Pulmonary artery endothelial cell (primary cell): ENCODE measurements around the gene SERBP1. TPM values are rescaled to one million over a fixed set of nuclear protein-coding genes. Genes with fewer than 3 reads are reported as not detected.

Experiments used
- DNase-seq: peaks from one replicate; pipeline ENCODE4 v3.0.0-alpha.2; 2011; ENCODE audit warnings: low read depth, low spot score
- total RNA-seq: library from RNA; depleted of rRNA; stranded (reverse); fragments of >200 nt; gene quantifications from 2 replicates; pipeline ENCODE4 v1.2.3, GENCODE V29; 2014

SERBP1 gene
- total RNA-seq, 1 donor from 2014 or later, result 349 TPM

DNA sequence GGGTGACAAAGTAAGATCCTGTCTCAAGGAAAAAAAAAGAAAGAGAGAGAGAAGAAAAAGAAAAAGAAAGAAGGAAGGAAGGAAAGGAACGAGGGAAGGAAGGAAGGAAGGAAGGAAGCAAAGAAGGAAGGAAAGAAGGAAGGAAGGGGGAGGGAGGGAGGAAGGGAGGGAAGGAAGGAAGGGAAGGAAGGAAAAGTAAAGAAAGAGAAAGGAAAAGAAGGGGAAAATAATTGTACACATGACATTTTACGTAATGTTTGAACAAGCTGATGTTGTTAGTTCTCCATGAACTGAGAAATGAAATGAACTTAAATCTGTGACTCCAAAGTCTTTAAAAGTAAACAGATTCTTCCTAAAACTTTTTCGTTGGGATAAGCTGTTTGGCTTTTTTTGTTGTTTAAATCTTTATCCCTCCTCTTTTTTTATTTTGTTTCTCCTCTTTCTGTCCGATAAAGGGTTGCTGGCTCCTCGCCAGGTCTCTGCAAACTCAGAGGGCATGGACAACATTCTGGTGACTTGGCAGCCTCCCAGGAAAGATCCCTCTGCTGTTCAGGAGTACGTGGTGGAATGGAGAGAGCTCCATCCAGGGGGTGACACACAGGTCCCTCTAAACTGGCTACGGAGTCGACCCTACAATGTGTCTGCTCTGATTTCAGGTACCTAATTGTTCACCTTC is 62.7 kb downstream of the SERBP1 start:
- DNase-seq, result no peak

DNA sequence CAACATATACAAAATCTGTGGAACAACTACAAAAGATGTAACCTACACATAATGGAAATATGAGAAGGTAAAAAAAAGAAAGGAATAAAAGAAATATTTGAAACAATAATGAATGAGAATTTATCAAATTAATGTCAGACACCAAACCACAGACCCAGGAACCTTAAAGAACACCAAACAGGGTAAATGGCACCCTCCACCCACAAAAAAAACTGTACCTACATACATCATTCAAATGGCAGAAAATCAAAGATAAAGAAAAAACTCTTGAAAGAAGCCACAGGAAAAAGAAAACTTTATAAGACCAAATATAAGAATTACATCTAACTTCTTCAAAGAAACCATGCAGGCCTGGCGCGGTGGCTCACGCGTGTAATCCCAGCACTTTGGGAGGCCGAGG is 68.6 kb downstream of the SERBP1 start:
- DNase-seq, result no peak

DNA sequence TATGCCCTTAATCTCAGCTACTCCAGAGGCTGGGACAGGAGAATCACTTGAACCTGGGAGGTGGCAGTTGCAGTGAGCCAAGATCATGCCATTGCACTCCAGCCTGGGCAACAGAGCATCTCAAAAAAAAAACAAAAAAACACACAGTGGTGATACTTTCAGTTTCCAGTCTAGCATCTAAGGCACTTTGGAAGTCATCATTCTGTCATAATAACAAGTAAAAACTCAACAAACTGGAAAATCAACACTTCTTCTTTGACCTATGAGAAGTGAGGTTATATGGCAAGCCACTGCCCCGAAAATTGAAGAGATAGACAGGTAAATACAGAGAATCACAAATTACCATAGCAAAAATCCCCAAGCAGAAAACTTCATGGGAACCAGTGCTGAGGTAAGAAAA is 70.6 kb downstream of the SERBP1 start:
- no peak for DNase-seq

Other genes starting within 250 kb of the SERBP1 start
- gene IL12RB2, start 122.5 kb downstream of the SERBP1 start, total RNA-seq, result not detected in 2 replicates